NCI-H2196 treated with DMSO at 0.1 percent for 48 hours (cell line): Measurements from ENCODE around the gene ANKRD23.
A peak's percentile ranks its signal among the peaks of the same experiment; 100 is the strongest.
"Not testable (repeated sequence)": the region's sequence is repeated elsewhere in the genome, so short reads cannot be mapped to it uniquely, and the experiment has no call there.

Experiments used
- DNase-seq: peaks from one replicate; lab custom pipeline; 2025; ENCODE audit not compliant: unreplicated experiment; lab: John Stamatoyannopoulos, UW

The ANKRD23 gene

GRCh38 chr2:96801005-96801785, 42.6 kb downstream of the ANKRD23 start:
- peak; percentile 58 for DNase-seq

DNA sequence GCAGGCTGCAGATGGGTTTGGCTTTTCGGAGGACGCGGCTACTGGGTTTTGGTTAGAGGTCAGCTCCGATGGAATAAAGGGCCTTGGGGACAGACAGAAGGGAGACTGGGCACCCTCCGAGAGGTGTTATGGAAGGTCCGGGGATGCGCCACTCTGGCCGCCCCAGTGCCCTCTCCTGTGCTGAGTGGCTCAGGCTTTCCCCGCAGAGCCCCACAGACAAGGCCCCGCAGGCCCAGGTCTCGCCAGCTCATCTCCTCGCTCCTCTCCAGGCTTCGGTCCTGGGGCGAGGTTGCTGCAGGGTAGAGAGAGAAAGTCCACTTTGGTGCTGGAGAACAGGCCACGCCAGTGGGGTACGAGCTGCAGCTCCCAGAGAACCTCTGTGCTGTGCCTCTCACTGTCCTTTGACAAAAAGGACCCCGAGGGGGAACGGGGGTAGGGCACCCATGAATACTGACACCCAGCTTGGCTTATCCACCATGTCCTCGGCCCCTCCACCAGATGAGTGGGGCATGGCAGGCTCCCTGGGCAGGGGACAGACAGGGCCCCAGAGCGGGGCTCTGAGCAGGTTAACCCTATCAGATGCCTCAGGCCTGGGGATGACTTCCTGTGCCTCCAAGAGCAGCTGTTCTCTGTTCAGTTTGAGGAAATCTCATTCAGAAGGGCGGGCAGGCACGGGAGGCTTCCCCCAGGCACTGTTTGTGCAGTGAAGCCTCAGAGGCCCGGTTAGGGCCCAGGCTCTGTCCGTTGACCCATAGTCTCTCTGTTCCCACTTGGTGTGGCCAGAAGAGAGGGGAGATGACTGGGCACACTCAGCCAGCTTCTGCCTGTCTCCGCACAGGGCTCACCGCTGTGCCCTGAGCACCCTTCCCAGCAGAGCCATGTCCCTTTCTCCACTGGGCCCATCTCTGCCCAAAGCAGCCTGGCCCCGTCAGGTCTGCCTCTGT, 43.5 kb downstream of the ANKRD23 start:
- no peak for DNase-seq

- no peak for DNase-seq
Measured at GRCh38 chr2:96799623-96799935, 44.2 kb downstream of the ANKRD23 start.

DNA sequence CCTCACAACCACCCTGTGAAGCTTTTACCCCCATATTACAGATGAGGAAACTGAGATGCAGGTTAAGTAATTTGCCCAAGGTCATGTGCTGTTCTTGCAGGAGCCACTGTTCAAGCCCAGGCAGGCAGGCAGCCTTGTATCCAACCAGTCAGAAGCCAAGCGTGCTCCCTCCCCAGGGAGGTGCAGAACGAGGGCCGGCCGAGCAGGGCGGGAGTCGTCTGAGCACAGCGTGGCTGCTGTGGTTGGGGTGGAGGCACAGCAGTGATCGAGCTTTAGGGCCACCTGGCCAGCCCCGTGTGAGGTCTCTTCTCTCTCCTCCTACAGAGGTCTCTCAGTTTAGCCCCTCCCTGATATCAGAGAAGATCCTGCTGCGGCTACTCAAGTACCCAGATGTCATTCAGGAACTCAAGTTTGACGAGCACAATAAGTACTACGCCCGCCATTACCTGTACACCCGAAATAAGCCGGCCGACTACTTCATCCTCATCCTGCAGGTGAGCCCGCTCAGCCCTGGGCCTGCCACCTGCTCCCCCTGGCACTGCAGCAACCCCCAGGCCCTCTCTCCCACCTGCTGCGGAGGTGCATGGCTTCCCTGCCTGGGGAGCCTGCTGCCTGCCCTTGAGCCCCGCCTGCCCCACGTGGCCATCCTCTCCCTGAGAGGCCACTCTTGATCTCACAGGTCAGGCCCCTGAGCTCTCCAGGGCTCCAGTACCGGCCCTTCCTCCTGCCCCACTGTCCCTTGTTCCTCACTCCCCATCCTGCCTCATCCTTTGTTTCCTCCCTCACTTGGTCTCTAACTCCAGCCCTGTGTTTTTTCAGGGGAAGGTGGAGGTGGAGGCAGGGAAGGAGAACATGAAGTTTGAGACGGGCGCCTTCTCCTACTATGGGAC, 44.8 kb downstream of the ANKRD23 start:
- no peak for DNase-seq

GRCh38 chr2:96797066-96797625, 46.7 kb downstream of the ANKRD23 start:
- DNase-seq = no peak

- DNase-seq = not testable (repeated sequence)
Measured at GRCh38 chr2:96796497-96796896, 47.3 kb downstream of the ANKRD23 start.

DNA sequence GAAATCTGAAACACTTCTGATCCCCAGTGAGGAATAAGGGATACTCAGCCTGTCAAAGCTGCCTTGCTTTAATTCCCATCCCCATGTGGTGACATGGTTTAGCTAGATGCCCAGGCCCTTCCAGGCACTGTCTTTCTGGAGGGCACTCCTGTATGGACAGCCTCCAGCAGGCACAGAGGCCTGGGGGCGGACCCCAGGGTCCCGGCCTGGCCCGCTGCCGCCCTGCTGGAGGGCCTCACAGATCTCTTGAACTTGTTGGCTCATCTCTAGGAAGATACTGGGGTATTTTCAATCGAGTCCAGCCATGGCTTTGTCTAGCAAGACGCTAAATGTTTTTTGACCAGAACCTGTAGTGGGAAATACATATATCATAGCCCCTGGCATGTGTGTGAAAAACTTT, 48.7 kb downstream of the ANKRD23 start:
- DNase-seq = no peak

GRCh38 chr2:96792772-96793749, 50.8 kb downstream of the ANKRD23 start:
- no peak for DNase-seq

- no peak for DNase-seq
Measured at GRCh38 chr2:96789245-96789617, 54.6 kb downstream of the ANKRD23 start.

DNA sequence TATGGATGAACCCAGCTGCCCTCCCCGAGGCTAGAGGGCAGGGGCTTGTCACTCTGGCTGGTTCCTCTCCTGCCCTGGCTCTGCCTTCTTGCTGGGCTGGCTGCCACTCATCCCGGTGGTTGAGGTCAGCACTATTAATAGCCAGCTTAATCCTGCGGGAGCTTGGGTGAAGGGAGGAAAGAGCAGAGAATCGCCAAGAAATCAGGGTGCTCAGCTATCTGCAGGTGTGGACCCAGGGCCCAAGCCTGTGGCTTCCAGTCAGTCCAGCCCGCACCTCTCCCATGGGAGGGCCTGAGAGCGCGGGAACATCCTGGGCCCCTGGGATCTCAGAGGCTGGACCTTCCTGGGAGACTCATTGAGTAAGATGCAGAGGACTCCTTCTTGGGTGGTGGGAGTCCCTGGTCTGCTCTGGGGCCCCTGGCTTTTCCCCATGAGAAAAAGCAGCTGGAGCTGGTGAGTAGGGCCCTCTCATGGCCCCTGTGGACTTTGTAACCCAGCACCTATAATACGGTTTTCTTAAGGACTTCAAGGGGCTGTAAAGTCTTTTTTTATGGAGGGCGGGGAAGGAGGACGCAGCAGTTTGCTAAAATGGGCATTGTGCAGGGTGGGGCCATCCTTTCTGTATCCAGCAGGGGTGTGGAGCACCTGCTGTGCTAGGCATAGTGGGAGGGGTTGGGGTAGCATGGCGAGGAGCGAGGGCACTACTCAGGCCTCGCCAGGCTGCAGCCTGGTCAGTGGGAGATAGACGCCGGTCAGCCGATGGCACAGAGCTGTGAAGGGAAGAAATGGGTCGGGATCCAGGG, 55.2 kb downstream of the ANKRD23 start:
- DNase-seq = no peak
